Fibroblast of skin of abdomen (primary cell): ENCODE results near the gene BAMBI. TPM values are rescaled to one million over a fixed set of nuclear protein-coding genes. Genes with fewer than 3 reads are reported as not detected.
"Not testable (repeated sequence)": the region's sequence is repeated elsewhere in the genome, so short reads cannot be mapped to it uniquely, and the experiment has no call there.

Experiments used
- DNase-seq: peaks from one replicate; pipeline ENCODE4 v3.0.0-alpha.2; 2013
- polyA plus RNA-seq, 2 experiments: library from polyadenylated mRNA; unstranded; fragments of 120-200 nt; gene quantifications; one replicate each; pipeline ENCODE4 v1.2.1, GENCODE V29; 2013; ENCODE audit not compliant: insufficient read length in 2 of 2

The BAMBI gene
- 13.7 TPM for polyA plus RNA-seq (2013, experiment 1 of 2; ENCODE audit: insufficient read length)
- 14.2 TPM for polyA plus RNA-seq (2013, experiment 2 of 2; ENCODE audit: insufficient read length)

- peak; percentile 93 for DNase-seq
Measured at GRCh38 chr10:28676968-28677887, at the start of gene BAMBI. Gene BAMBI (plus strand): TSS chr10:28677521. CDS start chr10:28677898, 377 bp downstream.

- peak; percentile 70 for DNase-seq
Measured at GRCh38 chr10:28628184-28628893, 49.0 kb upstream of the BAMBI start.

- DNase-seq: no peak
Measured at GRCh38 chr10:28631896-28632583, 45.3 kb upstream of the BAMBI start.

- DNase-seq: no peak
Measured at GRCh38 chr10:28632584-28632945, 44.8 kb upstream of the BAMBI start.

- no peak for DNase-seq
Measured at GRCh38 chr10:28633750-28634149, 43.6 kb upstream of the BAMBI start.

- no peak for DNase-seq
Measured at GRCh38 chr10:28637346-28637745, 40.0 kb upstream of the BAMBI start.

- DNase-seq: no peak
Measured at GRCh38 chr10:28638392-28638791, 38.9 kb upstream of the BAMBI start.

GRCh38 chr10:28640551-28640950, 36.8 kb upstream of the BAMBI start:
- DNase-seq: no peak

GRCh38 chr10:28644647-28645046, 32.7 kb upstream of the BAMBI start:
- DNase-seq: no peak

GRCh38 chr10:28652106-28652505, 25.2 kb upstream of the BAMBI start:
- no peak for DNase-seq

- no peak for DNase-seq
Measured at GRCh38 chr10:28652703-28653102, 24.6 kb upstream of the BAMBI start.

- DNase-seq: not testable (repeated sequence)
Measured at GRCh38 chr10:28658824-28659223, 18.5 kb upstream of the BAMBI start.

- peak; percentile 88 for DNase-seq
Measured at GRCh38 chr10:28661035-28661434, 16.3 kb upstream of the BAMBI start.

GRCh38 chr10:28663576-28664368, 13.5 kb upstream of the BAMBI start:
- peak; percentile 81 for DNase-seq

GRCh38 chr10:28664369-28664740, 13.0 kb upstream of the BAMBI start:
- peak; percentile 64 for DNase-seq

GRCh38 chr10:28666751-28667467, 10.4 kb upstream of the BAMBI start:
- no peak for DNase-seq

GRCh38 chr10:28668363-28669226, 8.7 kb upstream of the BAMBI start:
- DNase-seq: peak; percentile 39

GRCh38 chr10:28669227-28670173, 7.8 kb upstream of the BAMBI start:
- DNase-seq: no peak

- no peak for DNase-seq
Measured at GRCh38 chr10:28674782-28675181, 2.5 kb upstream of the BAMBI start.
